GM12892 (cell line): ENCODE results near the gene OCA2.

Experiments
- POLR2A ChIP-seq: IDR thresholded peaks from 2 replicates; pipeline ENCODE4 v1.6.1; 2011; ENCODE audit warnings: low read depth, low read length, control low read depth
- POLR2AphosphoS5 ChIP-seq: IDR thresholded peaks from 2 replicates; pipeline ENCODE4 v1.6.1; 2011; ENCODE audit warnings: low read depth, low read length, control low read depth
- TAF1 ChIP-seq: IDR thresholded peaks from 2 replicates; pipeline ENCODE4 v1.6.1; 2011; ENCODE audit warnings: low read depth, mild to moderate bottlenecking, control low read depth, low read length, borderline replicate concordance

- TF ChIP-seq POLR2AphosphoS5 (no peak), POLR2A (no peak), TAF1 (no peak)
Observed at GRCh38 chr15:27831384-27832236, 267.5 kb downstream of the OCA2 start.
